ENCODE measurements around the gene TMEM59.
A peak's percentile ranks its signal among the peaks of the same experiment; 100 is the strongest.

- TF ChIP-seq CTCF (IDR thresholded peaks at IDR 0.05) = peak in 1 of 3 experiments; percentile 12
- peak; percentile 40 for TF ChIP-seq POLR2A (IDR thresholded peaks at IDR 0.05)
Measured at GRCh38 chr1:54052934-54053744, at the start of gene TMEM59, which contains the start of gene TCEANC2.
